Hepatocyte (in vitro differentiated cells): ENCODE data around the gene IMMT. TPM values are rescaled to one million over a fixed set of nuclear protein-coding genes. Genes with fewer than 3 reads are reported as not detected.

Source experiments
- DNase-seq: peaks from one replicate; pipeline ENCODE4 v3.0.0-alpha.2; 2016; ENCODE audit warnings: low spot score
- H2AFZ ChIP-seq: fragments of 200-600 bp; sonication (generic); 2 replicates; pipeline ENCODE4 v1.6.0; 2016; ENCODE audit warnings: antibody characterized with exemption, mild to moderate bottlenecking
- H3K27ac ChIP-seq: fragments of 200-600 bp; sonication (generic); 2 replicates; pipeline ENCODE4 v1.5.1; 2016; ENCODE audit warnings: mild to moderate bottlenecking
- H3K27me3 ChIP-seq: fragments of 200-600 bp; sonication (generic); 2 replicates; pipeline ENCODE4 v1.6.1; 2016
- H3K36me3 ChIP-seq: fragments of 200-600 bp; sonication (generic); replicated peaks from 2 replicates; pipeline ENCODE4 v1.5.1; 2016; ENCODE audit warnings: low read depth; ENCODE audit not compliant: insufficient read depth
- H3K4me1 ChIP-seq: fragments of 200-600 bp; sonication (generic); 2 replicates; pipeline ENCODE4 v1.5.1; 2016; ENCODE audit warnings: mild to moderate bottlenecking, moderate library complexity; ENCODE audit not compliant: insufficient read depth
- H3K4me2 ChIP-seq: fragments of 200-600 bp; sonication (generic); 2 replicates; pipeline ENCODE4 v1.6.0; 2016
- H3K4me3 ChIP-seq: fragments of 200-600 bp; sonication (generic); 2 replicates; pipeline ENCODE4 v1.5.1; 2016; ENCODE audit warnings: mild to moderate bottlenecking
- H3K79me2 ChIP-seq: fragments of 200-600 bp; sonication (generic); 2 replicates; pipeline ENCODE4 v1.6.0; 2017; ENCODE audit warnings: mild to moderate bottlenecking
- H3K9me2 ChIP-seq: fragments of 200-600 bp; sonication (generic); replicated peaks from 2 replicates; pipeline ENCODE4 v1.6.0; 2017; ENCODE audit warnings: mild to moderate bottlenecking; ENCODE audit not compliant: insufficient read depth
- H3K9me3 ChIP-seq: fragments of 200-600 bp; sonication (generic); 2 replicates; pipeline ENCODE4 v1.5.1; 2016; ENCODE audit warnings: low read depth, mild to moderate bottlenecking
- H4K20me1 ChIP-seq: fragments of 200-600 bp; sonication (generic); 2 replicates; pipeline ENCODE4 v1.6.0; 2016; ENCODE audit warnings: mild to moderate bottlenecking; ENCODE audit not compliant: insufficient read depth, poor library complexity, severe bottlenecking
- EZH2 ChIP-seq: fragments of 200-600 bp; sonication (generic); IDR thresholded peaks from 2 replicates; pipeline ENCODE4 v1.6.1; 2016; ENCODE audit warnings: antibody characterized with exemption, mild to moderate bottlenecking, borderline replicate concordance
- EZH2phosphoT487 ChIP-seq: fragments of 200-600 bp; sonication (generic); IDR thresholded peaks from one replicate; pipeline ENCODE4 v1.6.1; 2018; ENCODE audit warnings: antibody characterized with exemption, mild to moderate bottlenecking, low read depth, moderate library complexity; ENCODE audit not compliant: unreplicated experiment, severe bottlenecking
- WGBS: methylation state at CpG from one replicate; pipeline ENCODE4 v1.1.6; 2016; ENCODE audit warnings: low lambda C conversion rate; ENCODE audit errors: missing lambda C conversion rate; 5-methylcytosine and 5-hydroxymethylcytosine counted together
- polyA plus RNA-seq: library from polyadenylated mRNA; unstranded; fragments of >200 nt; fragmentation: Nextera tagmentation; extraction: Ambion mirVana; gene quantifications from 2 replicates; pipeline ENCODE4 v1.2.1, GENCODE V29; 2016
- total RNA-seq: library from RNA; depleted of rRNA; stranded (reverse); fragments of >200 nt; gene quantifications from 2 replicates; pipeline ENCODE4 v1.2.3, GENCODE V29; 2014
- TF ChIP-seq, protein P1 (sequence below): fragments of 200-600 bp; sonication (generic); IDR thresholded peaks from 2 replicates; pipeline ENCODE4 v1.5.1; 2016; ENCODE audit warnings: antibody characterized with exemption, mild to moderate bottlenecking; ENCODE audit not compliant: poor library complexity

Gene IMMT
- total and polyA plus RNA-seq, 2 experiments from 2014 or later = 60.1 to 67.9 TPM

DNA sequence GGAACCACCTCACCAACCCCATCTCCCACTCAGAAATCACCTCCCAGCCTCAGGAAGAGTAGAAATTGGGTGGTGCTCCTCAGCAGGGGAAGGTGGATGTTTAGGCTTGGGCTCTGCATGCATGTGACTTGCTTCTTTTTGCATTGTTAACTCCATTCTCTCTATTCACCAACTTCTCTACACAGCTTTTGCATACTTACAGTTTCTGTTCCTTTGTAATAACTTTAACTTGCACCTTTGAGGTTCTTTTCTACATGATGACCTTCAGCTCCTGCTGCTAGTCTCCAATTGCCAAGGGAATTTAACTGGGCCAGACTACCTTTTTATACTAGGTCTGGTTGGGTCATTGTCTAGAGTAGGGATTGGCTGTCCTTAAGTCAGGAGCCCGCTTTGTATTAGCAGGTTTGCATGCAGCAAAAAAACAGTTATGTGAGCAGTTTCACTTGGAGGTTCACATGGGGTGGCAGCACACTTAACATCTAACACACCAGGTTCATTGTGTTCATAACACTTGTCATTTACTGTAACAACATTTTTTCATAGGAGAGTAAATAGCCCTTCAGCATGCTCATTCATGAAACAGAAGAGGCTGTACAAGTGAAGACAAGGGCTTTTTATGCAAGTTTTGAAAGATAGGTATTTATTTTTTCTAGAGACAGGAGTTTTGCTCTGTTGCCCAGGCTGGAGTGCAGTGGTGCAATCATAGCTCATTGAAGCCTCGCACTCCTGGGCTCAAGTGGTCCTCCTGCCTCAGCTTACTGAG, 16.0 kb upstream of the IMMT start:
- no peaks in the 10 kb centered on the region for H3K9me2 ChIP-seq
- H3K27ac ChIP-seq = no peak overlapping the region
- no peaks in the 10 kb centered on the region for H3K27me3 ChIP-seq
- TF ChIP-seq, protein P1, sequence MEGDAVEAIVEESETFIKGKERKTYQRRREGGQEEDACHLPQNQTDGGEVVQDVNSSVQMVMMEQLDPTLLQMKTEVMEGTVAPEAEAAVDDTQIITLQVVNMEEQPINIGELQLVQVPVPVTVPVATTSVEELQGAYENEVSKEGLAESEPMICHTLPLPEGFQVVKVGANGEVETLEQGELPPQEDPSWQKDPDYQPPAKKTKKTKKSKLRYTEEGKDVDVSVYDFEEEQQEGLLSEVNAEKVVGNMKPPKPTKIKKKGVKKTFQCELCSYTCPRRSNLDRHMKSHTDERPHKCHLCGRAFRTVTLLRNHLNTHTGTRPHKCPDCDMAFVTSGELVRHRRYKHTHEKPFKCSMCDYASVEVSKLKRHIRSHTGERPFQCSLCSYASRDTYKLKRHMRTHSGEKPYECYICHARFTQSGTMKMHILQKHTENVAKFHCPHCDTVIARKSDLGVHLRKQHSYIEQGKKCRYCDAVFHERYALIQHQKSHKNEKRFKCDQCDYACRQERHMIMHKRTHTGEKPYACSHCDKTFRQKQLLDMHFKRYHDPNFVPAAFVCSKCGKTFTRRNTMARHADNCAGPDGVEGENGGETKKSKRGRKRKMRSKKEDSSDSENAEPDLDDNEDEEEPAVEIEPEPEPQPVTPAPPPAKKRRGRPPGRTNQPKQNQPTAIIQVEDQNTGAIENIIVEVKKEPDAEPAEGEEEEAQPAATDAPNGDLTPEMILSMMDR = no peak
- TF ChIP-seq EZH2phosphoT487 (no peak), EZH2 (no peak)
- no peak overlapping the region for H3K4me3 ChIP-seq
- H3K79me2 ChIP-seq = no peaks in the 10 kb centered on the region
- H3K4me1 ChIP-seq = peaks cover 15% of the 10 kb centered on the region
- no peak for DNase-seq
- H3K36me3 ChIP-seq = no peaks in the 10 kb centered on the region
- H2AFZ ChIP-seq = no peak overlapping the region
- H4K20me1 ChIP-seq = no peaks in the 10 kb centered on the region
- H3K4me2 ChIP-seq = no peak overlapping the region
- 87% methylated on average over 2 of the region's 2 CpGs for WGBS
- H3K9me3 ChIP-seq = no peaks in the 10 kb centered on the region

DNA sequence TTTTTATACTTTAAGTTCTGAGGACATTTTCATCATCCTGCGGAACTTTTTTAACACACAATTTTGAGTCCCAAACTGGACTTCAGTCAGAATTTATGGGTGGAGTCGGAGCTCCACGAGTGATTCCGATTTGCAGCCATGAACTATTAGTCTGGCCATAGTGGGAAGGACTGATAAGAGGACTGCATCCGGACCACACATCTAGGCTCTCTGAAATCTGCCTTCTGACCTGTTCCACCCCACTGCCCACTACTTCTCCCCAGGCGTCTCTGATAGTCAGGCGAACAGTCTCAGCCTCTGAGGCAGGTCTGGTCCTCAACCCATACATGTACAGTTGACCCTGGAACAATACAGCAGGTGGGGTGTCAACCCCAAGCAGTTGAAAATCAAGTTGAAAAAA, 9.2 kb upstream of the IMMT start:
- Histone ChIP-seq H4K20me1 (no peaks in the 10 kb centered on the region), H3K36me3 (no peaks in the 10 kb centered on the region), H2AFZ (no peak overlapping the region), H3K27ac (no peak overlapping the region), H3K9me2 (no peaks in the 10 kb centered on the region), H3K9me3 (no peaks in the 10 kb centered on the region), H3K4me1 (peaks cover 5% of the 10 kb centered on the region), H3K4me2 (no peak overlapping the region), H3K27me3 (no peaks in the 10 kb centered on the region), H3K79me2 (peaks cover 53% of the 10 kb centered on the region), H3K4me3 (no peak overlapping the region)
- WGBS = 86% methylated on average over 7 of the region's 7 CpGs
- TF ChIP-seq EZH2phosphoT487 = no peak
- TF ChIP-seq, protein P1 = no peak
- TF ChIP-seq EZH2 = no peak
- no peak for DNase-seq

DNA sequence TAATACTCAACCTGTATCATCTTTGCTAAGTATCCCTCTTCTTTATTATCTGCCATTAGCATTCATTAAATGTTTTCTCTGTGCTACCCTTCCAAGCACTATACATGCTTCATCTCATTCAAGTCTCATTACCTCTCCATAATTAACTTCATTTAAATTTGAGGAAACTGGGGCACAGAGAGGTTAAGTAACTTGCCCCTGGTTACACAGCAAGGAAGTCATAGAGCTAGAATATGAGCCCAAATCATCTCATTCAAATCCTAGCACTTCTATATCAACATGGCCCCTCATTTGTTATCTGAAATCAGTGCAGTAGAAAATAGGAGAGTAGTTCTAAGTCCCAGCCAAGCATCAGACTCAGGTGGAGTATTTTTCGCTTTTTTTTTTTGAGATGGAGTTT, 8.4 kb upstream of the IMMT start:
- Histone ChIP-seq H3K79me2 (peaks cover 58% of the 10 kb centered on the region), H4K20me1 (no peaks in the 10 kb centered on the region)
- WGBS = 100% methylated on average over 1 of the region's 1 CpG

DNA sequence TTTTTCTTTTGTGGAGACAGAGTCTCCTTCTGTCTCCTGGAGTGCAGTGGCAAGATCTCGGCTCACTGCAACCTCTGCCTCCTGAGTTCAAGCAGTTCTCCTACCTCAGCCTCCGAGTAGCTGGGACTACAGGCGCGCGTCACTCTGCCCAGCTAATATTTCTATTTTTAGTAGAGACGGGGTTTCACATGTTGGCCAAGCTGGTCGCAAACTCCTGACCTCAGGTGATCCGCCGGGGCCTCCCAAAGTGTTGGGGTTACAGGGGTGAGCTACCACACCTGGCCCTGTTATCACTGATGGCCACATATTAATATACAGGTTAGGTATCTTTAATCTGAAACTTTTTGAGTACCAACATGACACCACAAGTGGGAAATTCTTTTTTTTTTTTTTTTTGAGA, 7.4 kb upstream of the IMMT start:
- 90% methylated on average over 9 of the region's 9 CpGs for WGBS
- no peaks in the 10 kb centered on the region for H4K20me1 ChIP-seq
- no peaks in the 10 kb centered on the region for H3K9me2 ChIP-seq
- H3K27ac ChIP-seq = no peak overlapping the region
- no peak overlapping the region for H2AFZ ChIP-seq
- H3K9me3 ChIP-seq = no peaks in the 10 kb centered on the region
- H3K36me3 ChIP-seq = no peaks in the 10 kb centered on the region
- no peak for DNase-seq
- H3K4me3 ChIP-seq = no peak overlapping the region
- peaks cover 5% of the 10 kb centered on the region for H3K4me1 ChIP-seq
- no peaks in the 10 kb centered on the region for H3K27me3 ChIP-seq
- H3K4me2 ChIP-seq = no peak overlapping the region
- TF ChIP-seq EZH2 = no peak
- no peak for TF ChIP-seq EZH2phosphoT487
- TF ChIP-seq, protein P1 = no peak
- peaks cover 58% of the 10 kb centered on the region for H3K79me2 ChIP-seq

More for the DNA sequence above, 8.4 kb upstream of the IMMT start:
- Histone ChIP-seq H3K27ac (no peak overlapping the region), H2AFZ (no peak overlapping the region), H3K27me3 (no peaks in the 10 kb centered on the region), H3K4me3 (no peak overlapping the region), H3K9me3 (no peaks in the 10 kb centered on the region), H3K4me1 (peaks cover 5% of the 10 kb centered on the region), H3K36me3 (no peaks in the 10 kb centered on the region), H3K4me2 (no peak overlapping the region), H3K9me2 (no peaks in the 10 kb centered on the region)
- no peak for TF ChIP-seq EZH2
- no peak for DNase-seq
